Caki2 (cell line): ENCODE results near the gene TAF5L. TPM values are rescaled to one million over a fixed set of nuclear protein-coding genes. Genes with fewer than 3 reads are reported as not detected.
A peak's percentile ranks its signal among the peaks of the same experiment; 100 is the strongest.
"Not testable (repeated sequence)": the region's sequence is repeated elsewhere in the genome, so short reads cannot be mapped to it uniquely, and the experiment has no call there.

ENCODE experiments used
- DNase-seq: peaks from one replicate; pipeline ENCODE4 v3.0.0-alpha.2; 2015; ENCODE audit warnings: low read depth
- in situ Hi-C: cut with HindIII; loops from 2 replicates; pipeline ENCODE4 v1.10.0; 2016; ENCODE audit warnings: low sequenced_read_pairs, low pct_unique_long_range_greater_than_20kb, mixed read lengths
- total RNA-seq: library from RNA; depleted of rRNA; stranded (reverse); fragments of >200 nt; shearing (Covaris generic); gene quantifications from 2 replicates; pipeline ENCODE4 v1.2.3, GENCODE V29; 2014; ENCODE audit warnings: low replicate concordance

Gene TAF5L
- total RNA-seq, 1 experiment from 2014 or later, result 10.1 TPM

- in situ Hi-C loops, result no loop called here
- no peak for DNase-seq
Measured at GRCh38 chr1:229582011-229582694, 43.8 kb downstream of the TAF5L start.

GRCh38 chr1:229581485-229581884 is 44.4 kb downstream of the TAF5L start:
- in situ Hi-C loops, result no loop called here
- no peak for DNase-seq

GRCh38 chr1:229579059-229579673 is 46.8 kb downstream of the TAF5L start:
- DNase-seq, result no peak
- in situ Hi-C loops, result no loop called here

GRCh38 chr1:229578168-229579058 is 47.5 kb downstream of the TAF5L start:
- in situ Hi-C loops, result no loop called here
- DNase-seq, result no peak

GRCh38 chr1:229574679-229575442 is 51.1 kb downstream of the TAF5L start:
- in situ Hi-C loops, result no loop called here
- no peak for DNase-seq

- in situ Hi-C loops, result no loop called here
- no peak for DNase-seq
Measured at GRCh38 chr1:229572286-229572685, 53.6 kb downstream of the TAF5L start.

- DNase-seq, result no peak
- in situ Hi-C loops, result no loop called here
Measured at GRCh38 chr1:229570891-229571516, 54.9 kb downstream of the TAF5L start.

- in situ Hi-C loops, result no loop called here
Measured at GRCh38 chr1:229570305-229570704, 55.6 kb downstream of the TAF5L start.

GRCh38 chr1:229567109-229567868 is 58.6 kb downstream of the TAF5L start:
- in situ Hi-C loops, result no loop called here

More at GRCh38 chr1:229570305-229570704, 55.6 kb downstream of the TAF5L start:
- no peak for DNase-seq

GRCh38 chr1:229563701-229564100 is 62.2 kb downstream of the TAF5L start:
- no peak for DNase-seq
- in situ Hi-C loops, result no loop called here

More at GRCh38 chr1:229567109-229567868, 58.6 kb downstream of the TAF5L start:
- no peak for DNase-seq

- in situ Hi-C loops, result no loop called here
- DNase-seq, result no peak
Measured at GRCh38 chr1:229563241-229563640, 62.7 kb downstream of the TAF5L start.

- in situ Hi-C loops, result no loop called here
Measured at GRCh38 chr1:229562686-229563085, 63.2 kb downstream of the TAF5L start.

GRCh38 chr1:229561141-229561540 is 64.8 kb downstream of the TAF5L start:
- in situ Hi-C loops, result no loop called here
- DNase-seq, result no peak

More at GRCh38 chr1:229562686-229563085, 63.2 kb downstream of the TAF5L start:
- no peak for DNase-seq

- in situ Hi-C loops, DNase-seq: not testable (repeated sequence)
Measured at GRCh38 chr1:229560124-229560523, 65.8 kb downstream of the TAF5L start.

GRCh38 chr1:229559336-229559801 is 66.6 kb downstream of the TAF5L start:
- DNase-seq, in situ Hi-C loops: not testable (repeated sequence)

GRCh38 chr1:229558460-229559335 is 67.2 kb downstream of the TAF5L start, which contains the start of gene ABCB10:
Gene ABCB10 (minus strand): TSS chr1:229558707. CDS start chr1:229558652, 55 bp downstream.
- in situ Hi-C loops, result no loop called here
- DNase-seq, result peak; percentile 98
